Measurements from ENCODE around the gene CRB2. TPM values are rescaled to one million over a fixed set of nuclear protein-coding genes. Genes with fewer than 3 reads are reported as not detected.
A peak's percentile ranks its signal among the peaks of the same experiment; 100 is the strongest.

CRB2 gene
- total RNA-seq, 2 experiments from 2014 or later, result not detected

- no peaks in the 10 kb centered on the region for H3K27me3 ChIP-seq (ENCODE audit: control insufficient read depth in 1 of 2, insufficient read depth in 2 of 2, low read length in 2 of 2)
Measured at GRCh38 chr9:123383512-123384170, 27.6 kb downstream of the CRB2 start.

GRCh38 chr9:123387686-123388085 is 31.7 kb downstream of the CRB2 start:
- no peak for DNase-seq
- no peaks in the 10 kb centered on the region for H3K36me3 Mint-ChIP-seq (ENCODE audit: low read depth)
- no peaks in the 10 kb centered on the region for H3K27me3 Mint-ChIP-seq
- H3K4me1 ChIP-seq (ENCODE audit: insufficient read depth, low read length), result no peaks in the 10 kb centered on the region
- no peak for TF ChIP-seq CTCF (IDR thresholded peaks at IDR 0.05)
- ATAC-seq (ENCODE audit: poor library complexity), result no peak
- peak overlapping the region; percentile 44 for H3K27ac Mint-ChIP-seq
- ChIA-PET POLR2A (no interaction called here), CTCF (no interaction called here)
- H3K27ac ChIP-seq (ENCODE audit: low read depth in 1 of 2, low read length in 2 of 2), result no peak overlapping the region
- intact Hi-C loops (cut with DNase I, micrococcal nuclease), result no loop called here
- H3K9me3 Mint-ChIP-seq, result no peaks in the 10 kb centered on the region
- peaks cover 4% of the 10 kb centered on the region for H3K36me3 ChIP-seq (ENCODE audit: insufficient read depth, low read length)
- H3K9me3 ChIP-seq (ENCODE audit: control insufficient read depth in 1 of 2, insufficient read depth in 1 of 2, low read length in 2 of 2), result no peaks in the 10 kb centered on the region
- no peaks in the 10 kb centered on the region for H3K4me1 Mint-ChIP-seq (ENCODE audit: low read depth)
- no peak overlapping the region for H3K4me3 ChIP-seq (ENCODE audit: low read length)
- no peak overlapping the region for H3K4me3 Mint-ChIP-seq
- no peaks in the 10 kb centered on the region for H3K27me3 ChIP-seq (ENCODE audit: control insufficient read depth in 1 of 2, insufficient read depth in 2 of 2, low read length in 2 of 2)

More at GRCh38 chr9:123383512-123384170, 27.6 kb downstream of the CRB2 start:
- Histone ChIP-seq H3K27ac (ENCODE audit: low read depth in 1 of 2, low read length in 2 of 2) (no peak overlapping the region), H3K36me3 (ENCODE audit: insufficient read depth, low read length) (peaks cover 4% of the 10 kb centered on the region), H3K4me1 (ENCODE audit: insufficient read depth, low read length) (no peaks in the 10 kb centered on the region), H3K9me3 (ENCODE audit: control insufficient read depth in 1 of 2, insufficient read depth in 1 of 2, low read length in 2 of 2) (no peaks in the 10 kb centered on the region), H3K4me3 (ENCODE audit: low read length) (no peak overlapping the region)
- no peak overlapping the region for H3K27ac Mint-ChIP-seq
- H3K36me3 Mint-ChIP-seq (ENCODE audit: low read depth), result peaks cover 4% of the 10 kb centered on the region
- no peaks in the 10 kb centered on the region for H3K9me3 Mint-ChIP-seq
- ATAC-seq (ENCODE audit: poor library complexity) (no peak), DNase-seq (no peak)
- no peaks in the 10 kb centered on the region for H3K27me3 Mint-ChIP-seq
- no peaks in the 10 kb centered on the region for H3K4me1 Mint-ChIP-seq (ENCODE audit: low read depth)
- H3K4me3 Mint-ChIP-seq, result no peak overlapping the region
- ChIA-PET POLR2A (no interaction called here), CTCF (no interaction called here)
- intact Hi-C loops (cut with DNase I, micrococcal nuclease), result no loop called here
- TF ChIP-seq CTCF (IDR thresholded peaks at IDR 0.05), result no peak

GRCh38 chr9:123389070-123389469 is 33.1 kb downstream of the CRB2 start:
- TF ChIP-seq CTCF (IDR thresholded peaks at IDR 0.05), result no peak
- Histone ChIP-seq H3K4me3 (ENCODE audit: low read length) (no peak overlapping the region), H3K4me1 (ENCODE audit: insufficient read depth, low read length) (no peaks in the 10 kb centered on the region), H3K9me3 (ENCODE audit: control insufficient read depth in 1 of 2, insufficient read depth in 1 of 2, low read length in 2 of 2) (peaks cover 0 to 8% of the 10 kb centered on the region in 2 experiments), H3K27ac (ENCODE audit: low read depth in 1 of 2, low read length in 2 of 2) (no peak overlapping the region), H3K27me3 (ENCODE audit: control insufficient read depth in 1 of 2, insufficient read depth in 2 of 2, low read length in 2 of 2) (no peaks in the 10 kb centered on the region), H3K36me3 (ENCODE audit: insufficient read depth, low read length) (no peaks in the 10 kb centered on the region)
- ChIA-PET POLR2A (no interaction called here), CTCF (no interaction called here)
- intact Hi-C loops (cut with DNase I, micrococcal nuclease), result no loop called here
- Mint-ChIP-seq H3K27ac (no peak overlapping the region), H3K27me3 (no peaks in the 10 kb centered on the region), H3K36me3 (ENCODE audit: low read depth) (no peaks in the 10 kb centered on the region), H3K4me3 (no peak overlapping the region), H3K9me3 (no peaks in the 10 kb centered on the region), H3K4me1 (ENCODE audit: low read depth) (no peaks in the 10 kb centered on the region)
- DNase-seq (no peak), ATAC-seq (ENCODE audit: poor library complexity) (no peak)
